Endothelial cell of umbilical vein (primary cell): ENCODE data around the gene ANKS1A. TPM values are rescaled to one million over a fixed set of nuclear protein-coding genes. Genes with fewer than 3 reads are reported as not detected.

Experiments used
- BruUV-seq: library from RNA; stranded (reverse); fragments of 400-500 nt; replicated peaks from 2 replicates; lab custom pipeline; 2021; lab: Mats Ljungman, UMichigan
- CTCF ChIA-PET: fragments of 300-600, 350-600 bp; sonication (Branson Sonifier 250); formaldehyde crosslinking; loops from one replicate; lab custom pipeline; 2021; ENCODE audit warnings: antibody characterized with exemption, inconsistent platforms; lab: Charles Lee
- POLR2A ChIA-PET: fragments of 300-600, 350-600 bp; sonication (Branson Sonifier 250); formaldehyde crosslinking; loops from one replicate; lab custom pipeline; 2021; ENCODE audit warnings: antibody characterized with exemption, inconsistent platforms; lab: Charles Lee
- DNase-seq: peaks from one replicate; pipeline ENCODE4 v3.0.0-alpha.2; 2011; ENCODE audit warnings: low read depth, low spot score
- FAIRE-seq: peaks from 2 replicates; lab custom pipeline; 2011; peaks lifted over from hg19 to GRCh38; lab: Jason Lieb, UNC
- H2AFZ ChIP-seq: 2 replicates; pipeline ENCODE4 v1.6.0; 2012; ENCODE audit warnings: low read depth, low read length, control low read depth, inconsistent platforms
- H3K27ac ChIP-seq: 2 replicates; pipeline ENCODE4 v1.5.1; 2011; ENCODE audit warnings: low read depth, mild to moderate bottlenecking, control low read depth, low read length, moderate library complexity; ENCODE audit not compliant: insufficient read depth
- H3K27me3 ChIP-seq, 2 experiments: 2 replicates each; pipeline versions ENCODE4 v1.6.0 to v1.6.1; 2011; ENCODE audit warnings: low read length in 2 of 2, mixed read lengths in 1 of 2; ENCODE audit not compliant: control insufficient read depth in 2 of 2, insufficient read depth in 2 of 2
- H3K36me3 ChIP-seq, 2 experiments: 2 replicates in 1 of 2; 3 replicates in 1 of 2; pipeline ENCODE4 v1.5.1; 2011; ENCODE audit warnings: low read length in 2 of 2, mild to moderate bottlenecking in 1 of 2, moderate library complexity in 1 of 2; ENCODE audit not compliant: control insufficient read depth in 2 of 2, insufficient read depth in 2 of 2; ENCODE audit errors: extremely low read depth in 1 of 2
- H3K4me1 ChIP-seq: 3 replicates; pipeline ENCODE4 v1.5.1; 2011; ENCODE audit warnings: mild to moderate bottlenecking, low read length; ENCODE audit not compliant: control insufficient read depth, insufficient read depth; ENCODE audit errors: extremely low read depth
- H3K4me2 ChIP-seq: 2 replicates; pipeline ENCODE4 v1.6.1; 2011; ENCODE audit warnings: low read length, control low read depth, mixed read lengths; ENCODE audit not compliant: insufficient read depth
- H3K4me3 ChIP-seq, 3 experiments: fragments of 200-600 bp in 1 of 3; sonication (generic), shearing (Covaris generic) in 1 of 3; replicated peaks in 1 of 3; 2 replicates each; pipeline ENCODE4 v1.5.1; 2011 to 2016; ENCODE audit warnings: control low read depth in 3 of 3, low read length in 3 of 3, mild to moderate bottlenecking in 2 of 3, inconsistent platforms in 1 of 3, low read depth in 1 of 3, moderate library complexity in 1 of 3; ENCODE audit not compliant: insufficient read depth in 1 of 3
- H3K79me2 ChIP-seq: 2 replicates; pipeline ENCODE4 v1.6.0; 2012; ENCODE audit warnings: low read length, inconsistent platforms; ENCODE audit not compliant: control insufficient read depth, insufficient read depth
- H3K9ac ChIP-seq: replicated peaks from 2 replicates; pipeline ENCODE3; 2011; ENCODE audit warnings: low read length, control low read depth; ENCODE audit not compliant: insufficient read depth; ENCODE audit errors: extremely low read depth
- H3K9me1 ChIP-seq: replicated peaks from 3 replicates; pipeline ENCODE4 v1.6.0; 2011; ENCODE audit warnings: mild to moderate bottlenecking, low read length; ENCODE audit not compliant: control insufficient read depth, insufficient read depth; ENCODE audit errors: extremely low read depth
- H3K9me3 ChIP-seq: replicated peaks from 2 replicates; pipeline ENCODE4 v1.5.1; 2012; ENCODE audit warnings: low read length, inconsistent platforms; ENCODE audit not compliant: control insufficient read depth, insufficient read depth
- H4K20me1 ChIP-seq: replicated peaks from 2 replicates; pipeline ENCODE3; 2011; ENCODE audit warnings: mild to moderate bottlenecking, low read length; ENCODE audit not compliant: control insufficient read depth, insufficient read depth; ENCODE audit errors: extremely low read depth
- CTCF ChIP-seq, 2 donors: IDR thresholded peaks; 1 replicate in 1 of 2; 2 replicates in 1 of 2; pipeline ENCODE4 v1.5.1; 2011; ENCODE audit warnings: low read length in 2 of 2, mild to moderate bottlenecking in 2 of 2, moderate library complexity in 2 of 2, control low read depth in 1 of 2, inconsistent platforms in 1 of 2, low read depth in 1 of 2; ENCODE audit not compliant: insufficient read depth in 1 of 2; ENCODE audit errors: extremely low read depth in 1 of 2
- EZH2 ChIP-seq: IDR thresholded peaks from 2 replicates; pipeline ENCODE4 v1.6.1; 2012; ENCODE audit warnings: borderline replicate concordance, low read depth, mild to moderate bottlenecking, moderate library complexity, low read length, inconsistent platforms; ENCODE audit not compliant: severe bottlenecking
- GATA2 ChIP-seq: IDR thresholded peaks from 2 replicates; pipeline ENCODE4 v1.7.0; 2011; ENCODE audit warnings: low read depth, mild to moderate bottlenecking, moderate library complexity, mixed read lengths, low read length; ENCODE audit not compliant: insufficient read length, insufficient read depth
- JUN ChIP-seq: IDR thresholded peaks from 2 replicates; pipeline ENCODE4 v1.6.1; 2011; ENCODE audit warnings: borderline replicate concordance, low read depth; ENCODE audit not compliant: insufficient read length, insufficient read depth
- MAX ChIP-seq: IDR thresholded peaks from 2 replicates; pipeline ENCODE4 v1.6.1; 2011; ENCODE audit not compliant: insufficient read depth, insufficient read length
- POLR2A ChIP-seq: IDR thresholded peaks from 2 replicates; pipeline ENCODE4 v1.6.1; 2012; ENCODE audit warnings: low read depth, mild to moderate bottlenecking, control low read depth, low read length
- POLR2AphosphoS5 ChIP-seq: IDR thresholded peaks from 2 replicates; pipeline ENCODE4 v1.6.1; 2012; ENCODE audit warnings: low read depth, mild to moderate bottlenecking, control low read depth, low read length, moderate library complexity; ENCODE audit not compliant: insufficient read depth
- dilution Hi-C: fragments of 300-500 bp; cut with MboI; formaldehyde crosslinking; loops from one replicate; pipeline ENCODE4 v1.15.0; 2019; ENCODE audit warnings: low sequenced_read_pairs; ENCODE audit not compliant: extremely low pct_ligation_motif_present
- intact Hi-C: fragments of 100-400 bp; cut with micrococcal nuclease; formaldehyde crosslinking; loops from one replicate; pipeline ENCODE4 v1.10.0; 2022
- polyA plus RNA-seq, 4 experiments: library from polyadenylated mRNA; depleted of rRNA in 3 of 4; stranded (reverse) in 3 of 4; unstranded in 1 of 4; fragments of >200 nt; gene quantifications; 2 replicates each; pipeline versions ENCODE4 v1.2.1 to v1.2.3, GENCODE V29; 2011 to 2012; ENCODE audit warnings: missing spikeins in 1 of 4
- total RNA-seq: library from RNA; stranded (reverse); gene quantifications from 2 replicates; pipeline ENCODE4 v1.2.3, GENCODE V29; 2021

ANKS1A gene
- total and polyA plus RNA-seq, 2 donors (not counting 3 experiments of a cell fraction or from before 2014, with no cell fraction given), result 8.9 to 26.1 TPM

GRCh38 chr6:34985236-34985635 is 96.2 kb downstream of the ANKS1A start:
- TF ChIP-seq CTCF (IDR thresholded peaks at IDR 0.05; ENCODE audit: extremely low read depth in 1 of 2, insufficient read depth in 1 of 2, low read depth in 1 of 2, low read length in 2 of 2), result no peak
- TF ChIP-seq POLR2A, result no peak
- TF ChIP-seq EZH2, result no peak
- peaks cover 5% of the 10 kb centered on the region in 2 experiments for H3K36me3 ChIP-seq
- POLR2A ChIA-PET, result interaction anchor here (0.7 kb wide), 1 partner anchor 19 kb away, joined by 3 read pairs; no protein-coding TSS in a partner anchor

GRCh38 chr6:34986845-34987246 is 97.8 kb downstream of the ANKS1A start:
- FAIRE-seq, result peak; percentile 78
- H2AFZ ChIP-seq, result peak overlapping the region; percentile 70

More at GRCh38 chr6:34985236-34985635, 96.2 kb downstream of the ANKS1A start:
- dilution Hi-C loops (no loop called here), intact Hi-C loops (loop anchor here (5.0 kb wide), 2 partner anchors 77 to 97 kb away; no protein-coding TSS in a partner anchor)
- Histone ChIP-seq H3K9me1 (no peaks in the 10 kb centered on the region), H3K79me2 (no peaks in the 10 kb centered on the region), H3K4me2 (no peak overlapping the region), H3K4me3 (no peak overlapping the region), H3K27ac (no peak overlapping the region), H2AFZ (no peak overlapping the region), H3K4me1 (peaks cover 9% of the 10 kb centered on the region), H3K9me3 (no peaks in the 10 kb centered on the region), H3K27me3 (no peaks in the 10 kb centered on the region), H4K20me1 (no peaks in the 10 kb centered on the region), H3K9ac (no peak overlapping the region)
- BruUV-seq, result no TSS peak
- DNase-seq, result no peak
- no peak for FAIRE-seq
- CTCF ChIA-PET, result interaction anchor here (0.6 to 12.0 kb wide), 7 partner anchors 33 to 525 kb away, joined by 4 to 302 read pairs (median 17); partner anchors contain the start of gene TCP11

More at GRCh38 chr6:34986845-34987246, 97.8 kb downstream of the ANKS1A start:
- Histone ChIP-seq H3K4me1 (peaks cover 9% of the 10 kb centered on the region), H3K9me3 (no peaks in the 10 kb centered on the region), H3K9ac (no peak overlapping the region), H3K36me3 (peaks cover 5% of the 10 kb centered on the region in 2 experiments), H3K9me1 (no peaks in the 10 kb centered on the region), H4K20me1 (no peaks in the 10 kb centered on the region), H3K4me2 (no peak overlapping the region), H3K27me3 (no peaks in the 10 kb centered on the region), H3K79me2 (no peaks in the 10 kb centered on the region), H3K4me3 (no peak overlapping the region), H3K27ac (peak overlapping the region; percentile 8)
- POLR2A ChIA-PET, result interaction anchor here (1.4 kb wide), 1 partner anchor 153 kb away, joined by 5 read pairs; no protein-coding TSS in a partner anchor
- dilution Hi-C loops, result no loop called here
- intact Hi-C loops, result loop anchor here (1.0 to 5.0 kb wide), 7 partner anchors 58 to 254 kb away; partner anchors contain the start of genes ANKS1A and TAF11
- BruUV-seq, result no TSS peak
- DNase-seq, result peak; percentile 81
- CTCF ChIA-PET, result interaction anchor here (0.6 to 12.0 kb wide), 72 partner anchors 9 to 527 kb away, joined by 3 to 302 read pairs (median 6); partner anchors contain the start of genes BLTP3A, SCUBE3, TAF11 and TCP11
- TF ChIP-seq POLR2A (no peak), GATA2 (no peak), POLR2AphosphoS5 (no peak), CTCF (IDR thresholded peaks at IDR 0.05; ENCODE audit: extremely low read depth in 1 of 2, insufficient read depth in 1 of 2, low read depth in 1 of 2, low read length in 2 of 2) (peak; percentile 64 to 68), MAX (no peak), JUN (no peak), EZH2 (no peak)
